Astrocyte of the spinal cord (primary cell): ENCODE measurements around the gene WDR27.
"Not testable (repeated sequence)": the region's sequence is repeated elsewhere in the genome, so short reads cannot be mapped to it uniquely, and the experiment has no call there.

Experiments used
- DNase-seq: peaks from one replicate; pipeline ENCODE4 v3.0.0; 2011; ENCODE audit warnings: low read depth, low spot score
- H3K4me3 ChIP-seq: 2 replicates; pipeline ENCODE4 v1.5.1; 2011; ENCODE audit warnings: low read depth, mild to moderate bottlenecking, low read length, moderate library complexity
- CTCF ChIP-seq: IDR thresholded peaks from 2 replicates; pipeline ENCODE4 v1.5.1; 2012; ENCODE audit warnings: low read depth, mild to moderate bottlenecking, low read length, inconsistent platforms
- in situ Hi-C: cut with HindIII; loops from 2 replicates; pipeline ENCODE4 v1.10.0; 2017; ENCODE audit warnings: low sequenced_read_pairs

WDR27 gene

GRCh38 chr6:169518451-169518850 is 183.4 kb downstream of the WDR27 start:
- H3K4me3 ChIP-seq, result no peak overlapping the region
- in situ Hi-C loops, result no loop called here
- TF ChIP-seq CTCF, result no peak
- no peak for DNase-seq

DNA sequence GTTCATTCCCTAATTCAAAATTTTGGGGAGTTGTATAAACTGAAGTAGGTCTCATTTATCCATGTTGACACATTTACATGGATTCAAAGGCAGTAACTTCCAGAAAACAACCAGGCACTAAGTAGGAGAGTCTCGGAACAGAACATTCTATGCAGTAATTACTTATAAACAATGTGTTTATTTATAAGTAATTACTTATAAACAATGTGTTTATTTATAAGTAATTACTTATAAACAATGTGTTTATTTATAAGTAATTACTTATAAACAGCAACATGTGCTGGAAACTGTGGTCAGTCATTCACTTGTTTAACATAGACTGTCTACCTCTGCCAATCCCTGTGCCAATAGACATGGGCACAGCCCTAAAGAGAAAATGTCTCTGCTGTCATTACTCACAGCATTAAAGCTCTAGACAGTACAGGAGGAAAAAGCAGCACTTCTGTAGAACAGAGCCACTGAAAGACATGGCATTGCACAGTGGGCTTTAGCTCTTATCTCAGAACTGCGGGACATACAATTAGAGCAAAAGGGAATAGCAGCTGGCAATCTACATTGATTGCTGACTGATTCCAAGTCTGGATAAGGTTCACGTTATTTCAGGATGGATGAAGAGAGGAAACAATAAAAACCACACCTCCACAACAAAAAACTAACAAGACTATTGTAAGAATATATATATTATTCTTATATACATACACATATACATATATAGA is 188.2 kb downstream of the WDR27 start:
- no peak overlapping the region for H3K4me3 ChIP-seq
- TF ChIP-seq CTCF, result no peak
- no peak for DNase-seq
- in situ Hi-C loops, result no loop called here

DNA sequence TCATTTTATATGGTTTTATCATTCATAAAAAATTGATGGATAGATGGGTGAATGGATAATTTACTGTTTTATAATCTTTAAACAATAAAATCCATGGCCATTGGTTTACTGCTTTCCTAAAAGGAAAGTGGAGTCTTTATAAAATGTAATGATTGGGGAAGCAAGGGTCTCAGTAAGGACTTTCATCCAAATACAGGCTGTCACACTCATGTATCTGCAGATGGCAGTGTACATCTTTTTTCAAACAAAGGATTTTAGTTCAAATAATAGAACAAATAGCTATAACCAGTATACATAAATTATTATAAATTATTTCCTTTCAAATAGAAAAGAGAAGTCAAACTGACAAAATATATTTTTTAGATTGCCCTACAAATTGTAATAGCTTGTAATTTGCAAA is 190.0 kb downstream of the WDR27 start:
- H3K4me3 ChIP-seq, DNase-seq, in situ Hi-C loops: not testable (repeated sequence)

GRCh38 chr6:169510871-169511270 is 191.0 kb downstream of the WDR27 start:
- in situ Hi-C loops, result no loop called here
- H3K4me3 ChIP-seq, result no peak overlapping the region
- no peak for DNase-seq
- TF ChIP-seq CTCF, result no peak

GRCh38 chr6:169508452-169508851 is 193.4 kb downstream of the WDR27 start:
- no peak overlapping the region for H3K4me3 ChIP-seq
- in situ Hi-C loops, result no loop called here
- DNase-seq, result no peak
- TF ChIP-seq CTCF, result no peak

DNA sequence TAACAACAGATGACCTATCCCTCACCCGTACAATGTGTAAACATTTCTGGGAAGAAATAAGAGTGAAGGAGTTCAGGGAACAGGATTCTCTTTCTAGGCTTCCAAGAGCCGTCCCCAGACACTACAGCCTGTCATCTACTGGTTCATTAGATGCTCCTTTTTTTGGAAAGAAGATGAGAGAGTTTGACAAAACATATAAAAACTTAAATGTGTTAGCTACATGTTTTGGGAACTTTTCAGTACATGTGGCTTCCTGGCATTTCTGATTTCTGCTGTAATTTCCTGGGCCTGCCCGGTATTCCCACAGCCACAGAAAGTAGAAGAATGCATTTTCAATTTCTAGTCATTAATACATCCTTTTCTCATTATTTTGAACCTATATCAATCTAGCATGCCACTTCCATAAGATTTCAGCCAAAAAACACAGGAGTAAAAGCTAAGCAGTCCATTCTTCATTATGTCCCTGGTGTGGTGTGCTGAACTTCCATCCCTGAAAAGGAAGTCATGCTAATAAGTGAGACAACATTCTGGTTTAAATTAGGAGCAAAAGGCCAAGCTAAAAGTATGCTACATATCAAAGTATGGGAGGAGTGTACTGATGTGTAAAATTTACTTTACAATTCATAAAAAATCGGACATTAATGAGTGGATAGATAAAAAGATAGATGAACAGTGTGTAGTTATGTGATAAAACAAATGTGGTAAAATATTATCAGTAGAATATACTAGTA is 198.2 kb downstream of the WDR27 start:
- in situ Hi-C loops, result no loop called here
- no peak for DNase-seq
- TF ChIP-seq CTCF, result no peak
- H3K4me3 ChIP-seq, result no peak overlapping the region

GRCh38 chr6:169502445-169502844 is 199.4 kb downstream of the WDR27 start:
- H3K4me3 ChIP-seq, result no peak overlapping the region
- TF ChIP-seq CTCF, result no peak
- no peak for DNase-seq
- in situ Hi-C loops, result no loop called here
